WTC11 (cell line): Measurements from ENCODE around the gene TRIM45.

Experiments
- CREB1 ChIP-seq: sonication (generic); formaldehyde crosslinking; IDR thresholded peaks from 2 replicates; pipeline ENCODE4 v1.8.0; 2023; ENCODE audit warnings: mild to moderate bottlenecking, missing genetic modification reagents
- FOXK1 ChIP-seq: sonication (generic); formaldehyde crosslinking; IDR thresholded peaks from 2 replicates; pipeline ENCODE4 v1.8.0; 2022; ENCODE audit warnings: mild to moderate bottlenecking, moderate library complexity, missing genetic modification reagents
- JUN ChIP-seq: sonication (generic); formaldehyde crosslinking; IDR thresholded peaks from 2 replicates; pipeline ENCODE4 v1.8.0; 2023; ENCODE audit warnings: mild to moderate bottlenecking, missing genetic modification reagents
- NR1H2 ChIP-seq: sonication (generic); formaldehyde crosslinking; IDR thresholded peaks from 2 replicates; pipeline ENCODE4 v1.9.0; 2021; ENCODE audit warnings: mild to moderate bottlenecking, moderate library complexity, missing genetic modification reagents
- TF ChIP-seq, protein P1 (sequence below): fragments of 200-600 bp; IDR thresholded peaks from 2 replicates; pipeline ENCODE4 v1.8.0; 2022; ENCODE audit warnings: antibody characterized with exemption
- TF ChIP-seq, protein P2 (sequence below): sonication (generic); formaldehyde crosslinking; IDR thresholded peaks from 2 replicates; pipeline ENCODE4 v1.8.1; 2022; ENCODE audit warnings: mild to moderate bottlenecking, missing genetic modification reagents, moderate library complexity, borderline replicate concordance
- TF ChIP-seq, protein P3 (sequence below): sonication (generic); formaldehyde crosslinking; IDR thresholded peaks from 2 replicates; pipeline ENCODE4 v1.8.1; 2023; ENCODE audit warnings: mild to moderate bottlenecking, missing genetic modification reagents, moderate library complexity
- TF ChIP-seq, protein P4 (sequence below): sonication (generic); formaldehyde crosslinking; conservative IDR thresholded peaks from 2 replicates; pipeline ENCODE4 v1.8.1; 2022; ENCODE audit warnings: mild to moderate bottlenecking, missing genetic modification reagents

DNA sequence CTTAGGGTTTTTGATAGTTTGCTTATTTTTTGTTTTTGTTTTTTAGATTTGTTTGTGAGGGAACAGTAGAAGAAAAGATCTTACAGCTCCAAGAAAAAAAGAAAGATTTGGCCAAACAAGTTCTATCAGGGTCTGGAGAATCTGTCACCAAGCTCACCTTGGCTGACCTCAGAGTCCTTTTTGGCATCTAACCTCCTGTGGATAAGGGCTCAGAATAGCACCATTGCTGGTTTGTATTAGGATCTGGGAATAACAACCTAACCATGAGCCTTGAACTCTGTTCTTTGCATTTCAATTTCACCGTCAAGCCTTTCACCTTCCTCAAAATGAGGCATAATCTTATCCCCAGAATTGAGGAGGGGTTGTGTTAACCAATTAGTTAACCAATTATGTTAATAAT, 20.2 kb downstream of the TRIM45 start:
- TF ChIP-seq, protein P1, sequence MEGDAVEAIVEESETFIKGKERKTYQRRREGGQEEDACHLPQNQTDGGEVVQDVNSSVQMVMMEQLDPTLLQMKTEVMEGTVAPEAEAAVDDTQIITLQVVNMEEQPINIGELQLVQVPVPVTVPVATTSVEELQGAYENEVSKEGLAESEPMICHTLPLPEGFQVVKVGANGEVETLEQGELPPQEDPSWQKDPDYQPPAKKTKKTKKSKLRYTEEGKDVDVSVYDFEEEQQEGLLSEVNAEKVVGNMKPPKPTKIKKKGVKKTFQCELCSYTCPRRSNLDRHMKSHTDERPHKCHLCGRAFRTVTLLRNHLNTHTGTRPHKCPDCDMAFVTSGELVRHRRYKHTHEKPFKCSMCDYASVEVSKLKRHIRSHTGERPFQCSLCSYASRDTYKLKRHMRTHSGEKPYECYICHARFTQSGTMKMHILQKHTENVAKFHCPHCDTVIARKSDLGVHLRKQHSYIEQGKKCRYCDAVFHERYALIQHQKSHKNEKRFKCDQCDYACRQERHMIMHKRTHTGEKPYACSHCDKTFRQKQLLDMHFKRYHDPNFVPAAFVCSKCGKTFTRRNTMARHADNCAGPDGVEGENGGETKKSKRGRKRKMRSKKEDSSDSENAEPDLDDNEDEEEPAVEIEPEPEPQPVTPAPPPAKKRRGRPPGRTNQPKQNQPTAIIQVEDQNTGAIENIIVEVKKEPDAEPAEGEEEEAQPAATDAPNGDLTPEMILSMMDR = no peak
- TF ChIP-seq JUN (CRISPR knock-in tag) (no peak), NR1H2 (no peak), FOXK1 (CRISPR knock-in tag) (no peak), CREB1 (CRISPR knock-in tag) (no peak)
- TF ChIP-seq, protein P2, sequence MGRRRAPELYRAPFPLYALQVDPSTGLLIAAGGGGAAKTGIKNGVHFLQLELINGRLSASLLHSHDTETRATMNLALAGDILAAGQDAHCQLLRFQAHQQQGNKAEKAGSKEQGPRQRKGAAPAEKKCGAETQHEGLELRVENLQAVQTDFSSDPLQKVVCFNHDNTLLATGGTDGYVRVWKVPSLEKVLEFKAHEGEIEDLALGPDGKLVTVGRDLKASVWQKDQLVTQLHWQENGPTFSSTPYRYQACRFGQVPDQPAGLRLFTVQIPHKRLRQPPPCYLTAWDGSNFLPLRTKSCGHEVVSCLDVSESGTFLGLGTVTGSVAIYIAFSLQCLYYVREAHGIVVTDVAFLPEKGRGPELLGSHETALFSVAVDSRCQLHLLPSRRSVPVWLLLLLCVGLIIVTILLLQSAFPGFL (CRISPR knock-in tag) = no peak
- TF ChIP-seq, protein P3, sequence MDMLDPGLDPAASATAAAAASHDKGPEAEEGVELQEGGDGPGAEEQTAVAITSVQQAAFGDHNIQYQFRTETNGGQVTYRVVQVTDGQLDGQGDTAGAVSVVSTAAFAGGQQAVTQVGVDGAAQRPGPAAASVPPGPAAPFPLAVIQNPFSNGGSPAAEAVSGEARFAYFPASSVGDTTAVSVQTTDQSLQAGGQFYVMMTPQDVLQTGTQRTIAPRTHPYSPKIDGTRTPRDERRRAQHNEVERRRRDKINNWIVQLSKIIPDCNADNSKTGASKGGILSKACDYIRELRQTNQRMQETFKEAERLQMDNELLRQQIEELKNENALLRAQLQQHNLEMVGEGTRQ (CRISPR knock-in tag) = no peak
- TF ChIP-seq, protein P4, sequence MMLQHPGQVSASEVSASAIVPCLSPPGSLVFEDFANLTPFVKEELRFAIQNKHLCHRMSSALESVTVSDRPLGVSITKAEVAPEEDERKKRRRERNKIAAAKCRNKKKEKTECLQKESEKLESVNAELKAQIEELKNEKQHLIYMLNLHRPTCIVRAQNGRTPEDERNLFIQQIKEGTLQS (CRISPR knock-in tag) = no peak
